HUES64 (cell line): ENCODE measurements around the gene EBP.

Experiments used
- H3K27ac ChIP-seq: 2 replicates; pipeline ENCODE4 v1.7.0; 2013; ENCODE audit warnings: low read depth, low read length, inconsistent platforms
- H3K27me3 ChIP-seq: 2 replicates; pipeline ENCODE4 v1.6.1; 2013; ENCODE audit warnings: mild to moderate bottlenecking, low read length; ENCODE audit not compliant: insufficient read depth
- H3K36me3 ChIP-seq: 2 replicates; pipeline ENCODE4 v1.6.1; 2013; ENCODE audit warnings: mild to moderate bottlenecking, low read length; ENCODE audit not compliant: insufficient read depth
- H3K4me1 ChIP-seq: 2 replicates; pipeline ENCODE4 v1.6.1; 2013; ENCODE audit warnings: mild to moderate bottlenecking, low read length, moderate library complexity; ENCODE audit not compliant: insufficient read depth
- H3K4me3 ChIP-seq: 2 replicates; pipeline ENCODE4 v1.5.1; 2013; ENCODE audit warnings: mild to moderate bottlenecking, low read length, moderate library complexity
- H3K9ac ChIP-seq: 2 replicates; pipeline ENCODE4 v1.6.1; 2013; ENCODE audit warnings: mild to moderate bottlenecking, low read depth, low read length
- H3K9me3 ChIP-seq: 2 replicates; pipeline ENCODE4 v1.6.1; 2013; ENCODE audit warnings: low read depth, low read length; ENCODE audit not compliant: insufficient read depth
- WGBS: fragments of 150-250, 120-280 bp; methylation state at CpG from one replicate; pipeline ENCODE4 v1.1.7; 2013; ENCODE audit warnings: missing lambda C conversion rate; 5-methylcytosine and 5-hydroxymethylcytosine counted together

EBP gene

DNA sequence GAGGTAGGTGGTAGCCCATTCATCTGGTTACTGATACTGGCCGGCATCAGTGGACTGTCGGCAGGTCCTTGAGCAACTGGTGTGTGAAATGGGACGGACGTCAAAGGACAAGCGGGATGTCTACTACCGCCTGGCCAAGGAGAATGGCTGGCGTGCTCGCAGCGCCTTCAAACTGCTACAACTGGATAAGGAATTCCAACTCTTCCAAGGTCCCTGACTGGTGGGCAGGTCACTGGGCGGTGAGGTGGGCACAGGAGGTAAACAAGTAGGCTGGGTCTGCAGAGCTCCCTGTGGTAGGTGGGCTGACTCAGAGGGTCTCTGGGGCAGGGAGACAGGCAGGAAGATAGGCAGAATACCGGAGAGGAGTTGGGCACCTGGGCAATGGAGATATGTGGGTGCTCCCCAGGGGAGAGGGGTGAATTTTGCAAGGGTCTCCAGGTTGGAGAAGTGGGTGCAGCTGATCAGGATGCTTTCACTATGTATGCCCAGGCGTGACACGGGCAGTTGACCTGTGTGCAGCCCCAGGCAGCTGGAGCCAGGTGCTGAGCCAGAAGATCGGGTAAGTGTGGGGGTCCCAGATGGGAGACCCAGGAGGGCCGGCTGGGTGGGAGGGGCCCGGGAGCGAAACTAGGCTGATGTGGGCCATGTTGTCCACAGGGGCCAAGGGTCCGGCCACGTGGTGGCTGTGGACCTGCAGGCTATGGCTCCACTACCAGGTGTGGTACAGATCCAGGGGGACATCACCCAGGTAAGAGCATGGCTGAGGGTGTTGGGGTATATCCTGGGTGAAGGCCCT lies 43.5 kb upstream of the EBP start:
- 92% methylated on average over 19 of the region's 19 CpGs for WGBS
- Histone ChIP-seq H3K27me3 (no peaks in the 10 kb centered on the region), H3K9me3 (no peaks in the 10 kb centered on the region), H3K4me1 (peaks cover 10% of the 10 kb centered on the region; the same call in 1 of the 2 replicates), H3K4me3 (no peak overlapping the region), H3K36me3 (peaks cover 32% of the 10 kb centered on the region), H3K27ac (no peak overlapping the region), H3K9ac (no peak overlapping the region)

GRCh38 chrX:48478806-48479205 lies 42.8 kb upstream of the EBP start:
- Histone ChIP-seq H3K36me3 (peaks cover 38% of the 10 kb centered on the region), H3K4me1 (peaks cover 4% of the 10 kb centered on the region; the same call in 1 of the 2 replicates), H3K9me3 (no peaks in the 10 kb centered on the region), H3K9ac (no peak overlapping the region), H3K4me3 (no peak overlapping the region), H3K27me3 (no peaks in the 10 kb centered on the region), H3K27ac (no peak overlapping the region)
- WGBS, result 99% methylated on average over 5 of the region's 5 CpGs

DNA sequence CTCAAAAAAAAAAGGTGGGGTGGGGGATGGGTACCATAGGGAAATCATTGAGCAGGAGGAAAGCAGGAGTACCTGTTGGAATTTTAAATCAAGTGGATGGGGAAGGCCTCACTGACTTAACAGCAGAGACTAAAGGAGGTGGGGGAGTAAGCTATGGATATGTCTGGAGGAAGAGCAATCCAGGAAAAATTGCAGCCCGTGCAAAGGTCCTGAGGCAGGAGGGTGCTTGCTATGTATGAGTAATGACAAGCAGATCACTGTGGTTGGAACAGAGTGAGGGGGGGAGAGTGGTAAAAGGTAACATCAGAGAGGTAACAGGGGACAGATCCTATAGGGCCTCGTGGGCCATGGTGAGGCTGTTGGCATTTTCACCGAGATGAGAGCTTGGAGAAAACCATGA lies 41.5 kb upstream of the EBP start:
- peaks cover 44% of the 10 kb centered on the region for H3K36me3 ChIP-seq
- no peaks in the 10 kb centered on the region for H3K4me1 ChIP-seq
- H3K4me3 ChIP-seq, result no peak overlapping the region
- H3K9ac ChIP-seq, result no peak overlapping the region
- H3K27ac ChIP-seq, result no peak overlapping the region
- H3K27me3 ChIP-seq, result no peaks in the 10 kb centered on the region
- 90% methylated on average over 3 of the region's 3 CpGs for WGBS
- no peaks in the 10 kb centered on the region for H3K9me3 ChIP-seq

- Histone ChIP-seq H3K4me1 (no peaks in the 10 kb centered on the region), H3K36me3 (peaks cover 48% of the 10 kb centered on the region), H3K27ac (no peak overlapping the region), H3K9me3 (no peaks in the 10 kb centered on the region), H3K27me3 (no peaks in the 10 kb centered on the region), H3K9ac (no peak overlapping the region), H3K4me3 (no peak overlapping the region)
- 92% methylated on average over 3 of the region's 3 CpGs for WGBS
These were observed 41.0 kb upstream of the EBP start for GRCh38 chrX:48480583-48480982.

DNA sequence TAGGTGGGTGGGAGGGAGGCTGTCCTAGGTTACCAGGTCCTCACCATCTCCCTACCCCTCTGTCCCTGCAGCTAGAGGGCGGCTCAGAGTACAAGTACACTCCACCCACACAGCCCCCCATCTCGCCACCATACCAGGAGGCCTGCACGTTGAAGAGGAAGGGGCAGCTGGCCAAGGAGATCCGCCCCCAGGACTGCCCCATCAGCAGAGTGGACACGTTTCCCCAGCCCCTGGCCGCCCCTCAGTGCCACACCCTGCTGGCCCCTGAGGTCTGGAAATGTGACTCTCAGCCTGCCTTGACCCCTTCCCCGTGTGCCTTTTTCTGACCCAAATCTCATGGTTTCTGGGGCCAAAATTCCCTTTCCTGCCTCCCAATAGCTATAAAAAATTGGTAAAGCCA lies 39.1 kb upstream of the EBP start:
- no peaks in the 10 kb centered on the region for H3K9me3 ChIP-seq
- no peaks in the 10 kb centered on the region for H3K4me1 ChIP-seq
- no peak overlapping the region for H3K27ac ChIP-seq
- 88% methylated on average over 7 of the region's 7 CpGs for WGBS
- H3K9ac ChIP-seq, result no peak overlapping the region
- H3K4me3 ChIP-seq, result no peak overlapping the region
- peaks cover 53% of the 10 kb centered on the region for H3K36me3 ChIP-seq
- no peaks in the 10 kb centered on the region for H3K27me3 ChIP-seq

DNA sequence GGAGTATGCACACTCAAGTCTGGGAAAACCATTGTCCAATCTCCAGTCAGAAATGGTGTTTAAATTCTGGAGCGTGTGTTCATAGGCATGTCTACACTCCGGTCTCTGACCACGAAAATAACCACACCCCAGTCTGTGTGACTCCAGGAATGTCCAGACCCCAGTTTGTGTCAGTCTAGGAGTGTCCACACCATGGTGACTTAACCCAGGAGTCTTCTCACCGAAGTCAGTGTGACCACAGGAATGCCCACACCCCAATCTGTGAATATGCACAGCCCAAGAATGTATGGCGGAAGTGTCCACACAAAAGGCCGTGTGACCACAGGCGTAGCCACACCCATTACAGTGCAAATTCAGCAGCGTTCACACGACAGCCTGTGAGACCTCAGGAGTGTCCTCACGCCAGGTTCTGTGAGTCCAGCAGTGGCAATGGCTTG lies 34.2 kb upstream of the EBP start:
- 90% methylated on average over 10 of the region's 10 CpGs for WGBS
- no peaks in the 10 kb centered on the region for H3K4me1 ChIP-seq
- H3K9me3 ChIP-seq, result no peaks in the 10 kb centered on the region
- no peaks in the 10 kb centered on the region for H3K27me3 ChIP-seq
- H3K4me3 ChIP-seq, result no peak overlapping the region
- H3K9ac ChIP-seq, result no peak overlapping the region
- no peak overlapping the region for H3K27ac ChIP-seq
- peaks cover 28% of the 10 kb centered on the region for H3K36me3 ChIP-seq

DNA sequence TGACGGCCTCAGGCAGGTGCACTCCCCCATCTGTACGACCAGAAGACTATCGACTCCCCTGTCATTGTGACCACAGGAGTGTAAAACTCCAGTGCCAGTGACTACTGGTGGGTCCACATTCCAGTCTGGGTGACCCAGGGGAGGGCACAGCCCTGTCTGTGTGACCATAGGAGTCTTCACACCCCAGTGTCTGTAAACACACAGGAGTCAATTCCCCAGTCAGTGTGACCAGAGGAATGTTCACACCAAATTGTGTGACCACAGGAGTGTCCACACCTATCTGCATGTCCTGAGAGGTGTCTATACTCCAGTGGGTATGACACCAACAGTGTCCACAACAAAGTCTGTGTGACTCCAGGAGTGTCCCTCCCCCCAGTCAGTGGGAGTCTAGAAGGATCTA lies 33.6 kb upstream of the EBP start:
- H3K27me3 ChIP-seq, result no peaks in the 10 kb centered on the region
- peaks cover 22% of the 10 kb centered on the region for H3K36me3 ChIP-seq
- no peak overlapping the region for H3K9ac ChIP-seq
- H3K9me3 ChIP-seq, result no peaks in the 10 kb centered on the region
- 91% methylated on average over 3 of the region's 3 CpGs for WGBS
- no peak overlapping the region for H3K27ac ChIP-seq
- H3K4me1 ChIP-seq, result no peaks in the 10 kb centered on the region
- no peak overlapping the region for H3K4me3 ChIP-seq

DNA sequence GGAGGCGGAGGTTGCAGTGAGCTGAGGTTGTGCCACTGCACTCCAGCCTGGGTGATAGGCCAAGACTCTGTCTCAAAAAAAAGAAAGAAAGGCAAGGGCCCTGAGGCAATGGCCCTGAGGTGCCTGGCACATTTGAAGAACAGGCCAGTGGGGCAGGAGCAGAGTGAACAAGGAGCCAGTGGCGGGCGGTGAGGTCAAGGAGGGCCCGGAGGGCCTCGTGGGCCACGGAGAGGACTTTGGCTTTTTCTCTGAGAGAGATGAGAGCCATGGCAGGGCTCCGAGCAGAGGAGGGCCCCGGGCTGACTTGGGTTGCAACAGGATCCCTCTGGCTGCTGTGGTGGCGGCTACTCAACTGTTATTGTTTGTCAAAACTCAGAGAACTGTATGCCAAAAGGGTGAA lies 32.3 kb upstream of the EBP start:
- H3K27ac ChIP-seq, result no peak overlapping the region
- H3K9me3 ChIP-seq, result no peaks in the 10 kb centered on the region
- no peak overlapping the region for H3K9ac ChIP-seq
- 90% methylated on average over 9 of the region's 9 CpGs for WGBS
- H3K36me3 ChIP-seq, result peaks cover 14% of the 10 kb centered on the region; the same call in 1 of the 2 replicates
- H3K4me1 ChIP-seq, result no peaks in the 10 kb centered on the region
- no peak overlapping the region for H3K4me3 ChIP-seq
- no peaks in the 10 kb centered on the region for H3K27me3 ChIP-seq

- no peak overlapping the region for H3K27ac ChIP-seq
- 95% methylated on average over 2 of the region's 2 CpGs for WGBS
- no peak overlapping the region for H3K9ac ChIP-seq
- H3K4me3 ChIP-seq, result no peak overlapping the region
- H3K27me3 ChIP-seq, result no peaks in the 10 kb centered on the region
- H3K4me1 ChIP-seq, result no peaks in the 10 kb centered on the region
- no peaks in the 10 kb centered on the region for H3K9me3 ChIP-seq
- peaks cover 10% of the 10 kb centered on the region; the same call in 1 of the 2 replicates for H3K36me3 ChIP-seq
These were observed 31.7 kb upstream of the EBP start for GRCh38 chrX:48489892-48490291.

DNA sequence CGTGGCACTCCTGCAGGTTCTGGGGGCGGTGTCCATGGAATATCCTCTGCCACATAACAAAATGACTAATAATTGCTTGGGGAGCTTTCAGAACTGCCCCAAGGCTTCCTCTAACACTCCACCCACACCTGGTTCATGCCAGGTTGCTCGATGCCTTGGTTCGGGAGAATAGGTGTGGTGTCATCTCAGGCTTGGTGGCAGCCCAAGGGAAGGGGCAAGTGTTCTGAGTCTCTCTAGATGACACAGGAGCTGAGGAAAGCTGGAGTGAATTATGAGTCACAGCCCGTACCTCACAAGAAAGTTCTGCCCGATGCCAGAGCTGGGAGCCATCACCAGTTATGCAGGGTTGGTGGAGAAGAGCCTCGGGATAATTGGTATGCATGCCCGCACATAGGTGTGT lies 30.9 kb upstream of the EBP start:
- no peaks in the 10 kb centered on the region for H3K9me3 ChIP-seq
- no peak overlapping the region for H3K9ac ChIP-seq
- no peak overlapping the region for H3K27ac ChIP-seq
- no peaks in the 10 kb centered on the region for H3K4me1 ChIP-seq
- peaks cover 4% of the 10 kb centered on the region; the same call in 1 of the 2 replicates for H3K36me3 ChIP-seq
- no peak overlapping the region for H3K4me3 ChIP-seq
- no peaks in the 10 kb centered on the region for H3K27me3 ChIP-seq
- whole genome bisulfite sequencing, result 89% methylated on average over 7 of the region's 8 CpGs

DNA sequence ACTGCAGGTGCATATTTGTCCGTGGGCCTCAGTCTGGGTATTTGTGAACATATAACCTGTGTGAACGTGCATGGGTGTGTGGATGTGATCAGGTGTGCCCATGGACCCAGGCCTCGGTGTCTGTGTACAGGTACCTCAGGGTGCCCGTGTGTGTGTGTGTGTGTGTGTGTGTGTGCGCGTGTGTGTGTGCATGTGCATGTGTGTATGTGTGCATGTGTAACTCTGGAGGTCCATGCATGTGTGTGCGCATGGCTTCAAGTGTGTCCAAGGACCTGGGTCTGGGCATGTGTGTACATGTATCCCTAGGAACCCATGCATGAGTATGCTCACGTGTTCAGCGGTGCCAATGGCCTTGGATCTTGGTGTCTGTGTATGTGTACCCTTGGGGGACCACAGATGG lies 29.8 kb upstream of the EBP start:
- Histone ChIP-seq H3K36me3 (no peaks in the 10 kb centered on the region; the same call in 1 of the 2 replicates), H3K27ac (no peak overlapping the region), H3K4me3 (no peak overlapping the region), H3K4me1 (no peaks in the 10 kb centered on the region), H3K9me3 (no peaks in the 10 kb centered on the region), H3K9ac (no peak overlapping the region), H3K27me3 (no peaks in the 10 kb centered on the region)
- 84% methylated on average over 9 of the region's 9 CpGs for WGBS
